Epithelial cell of esophagus (primary cell): ENCODE data around the gene RABGGTA.
"Not testable (repeated sequence)": the region's sequence is repeated elsewhere in the genome, so short reads cannot be mapped to it uniquely, and the experiment has no call there.

Source experiments
- DNase-seq: peaks from one replicate; pipeline ENCODE4 v3.0.0; 2010; ENCODE audit warnings: low read depth
- H3K4me3 ChIP-seq: 2 replicates; pipeline ENCODE4 v1.5.1; 2011; ENCODE audit warnings: mild to moderate bottlenecking, low read length, control low read depth
- TF ChIP-seq, protein P1 (sequence below): IDR thresholded peaks from 2 replicates; pipeline ENCODE4 v1.5.1; 2011; ENCODE audit warnings: low read depth, mild to moderate bottlenecking, low read length, control low read depth, inconsistent platforms; ENCODE audit not compliant: insufficient read depth; ENCODE audit errors: missing control alignments

The RABGGTA gene

DNA sequence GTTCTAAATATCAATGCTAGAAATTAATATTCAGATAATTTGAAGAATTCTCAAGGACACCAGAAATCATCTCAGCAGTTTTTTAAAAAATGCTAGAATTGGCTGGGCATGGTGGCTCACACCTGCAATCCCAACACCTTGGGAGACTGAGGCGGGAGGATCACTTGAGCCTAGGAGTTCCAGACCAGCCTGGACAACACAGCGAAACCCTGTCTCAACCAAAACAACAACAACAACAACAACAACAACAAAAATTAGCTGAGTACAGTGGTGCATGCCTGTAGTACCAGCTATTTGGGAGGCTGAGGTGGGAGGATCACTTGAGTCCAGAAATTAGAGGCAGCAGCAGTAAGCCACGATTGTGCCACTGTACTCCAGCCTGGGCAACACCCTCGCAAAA, 52.3 kb downstream of the RABGGTA start:
- no peak overlapping the region for H3K4me3 ChIP-seq
- TF ChIP-seq, protein P1, sequence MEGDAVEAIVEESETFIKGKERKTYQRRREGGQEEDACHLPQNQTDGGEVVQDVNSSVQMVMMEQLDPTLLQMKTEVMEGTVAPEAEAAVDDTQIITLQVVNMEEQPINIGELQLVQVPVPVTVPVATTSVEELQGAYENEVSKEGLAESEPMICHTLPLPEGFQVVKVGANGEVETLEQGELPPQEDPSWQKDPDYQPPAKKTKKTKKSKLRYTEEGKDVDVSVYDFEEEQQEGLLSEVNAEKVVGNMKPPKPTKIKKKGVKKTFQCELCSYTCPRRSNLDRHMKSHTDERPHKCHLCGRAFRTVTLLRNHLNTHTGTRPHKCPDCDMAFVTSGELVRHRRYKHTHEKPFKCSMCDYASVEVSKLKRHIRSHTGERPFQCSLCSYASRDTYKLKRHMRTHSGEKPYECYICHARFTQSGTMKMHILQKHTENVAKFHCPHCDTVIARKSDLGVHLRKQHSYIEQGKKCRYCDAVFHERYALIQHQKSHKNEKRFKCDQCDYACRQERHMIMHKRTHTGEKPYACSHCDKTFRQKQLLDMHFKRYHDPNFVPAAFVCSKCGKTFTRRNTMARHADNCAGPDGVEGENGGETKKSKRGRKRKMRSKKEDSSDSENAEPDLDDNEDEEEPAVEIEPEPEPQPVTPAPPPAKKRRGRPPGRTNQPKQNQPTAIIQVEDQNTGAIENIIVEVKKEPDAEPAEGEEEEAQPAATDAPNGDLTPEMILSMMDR, result no peak
- no peak for DNase-seq

- not testable (repeated sequence) for DNase-seq, H3K4me3 ChIP-seq
Observed at GRCh38 chr14:24216876-24217275, 54.5 kb downstream of the RABGGTA start.

GRCh38 chr14:24216345-24216699, 55.1 kb downstream of the RABGGTA start:
- no peak overlapping the region for H3K4me3 ChIP-seq
- DNase-seq, result no peak
- TF ChIP-seq, protein P1, result no peak
